ENCODE results near the gene EIF2B2.

GRCh38 chr14:74979442-74980397, 23.0 kb upstream of the EIF2B2 start:
- TF ChIP-seq CTCF (IDR thresholded peaks at IDR 0.05; ENCODE audit: insufficient read depth, low read depth, low read length) (no peak), EZH2 (IDR thresholded peaks at IDR 0.05; ENCODE audit: insufficient read depth, low read length) (no peak)

All from astrocyte (in vitro differentiated cells and primary cell).